Thyroid gland (tissue), 4 donors: Measurements from ENCODE around the gene SEC14L2. TPM values are rescaled to one million over a fixed set of nuclear protein-coding genes. Genes with fewer than 3 reads are reported as not detected.

Experiments used
- DNase-seq, 2 donors: peaks; one replicate each; pipeline ENCODE4 v3.0.0-alpha.2; 2019
- H3K27ac ChIP-seq, 3 donors: fragments of 200-600 bp; sonication (generic); 1 replicate in 2 of 3; 2 replicates in 1 of 3; pipeline ENCODE4 v1.5.1; 2016 to 2019; ENCODE audit warnings: mild to moderate bottlenecking in 1 of 3, moderate library complexity in 1 of 3
- H3K27me3 ChIP-seq: fragments of 200-600 bp; sonication (generic); one replicate; pipeline ENCODE4 v1.5.1; 2019
- H3K36me3 ChIP-seq, 2 donors: fragments of 200-600 bp; sonication (generic); one replicate each; pipeline ENCODE4 v1.5.1; 2016 to 2019
- H3K4me1 ChIP-seq, 2 donors: fragments of 200-600 bp; sonication (generic); one replicate each; pipeline ENCODE4 v1.5.1; 2017 to 2019
- H3K4me3 ChIP-seq, 3 donors: fragments of 200-600 bp; sonication (generic); replicated peaks in 1 of 3; 1 replicate in 2 of 3; 2 replicates in 1 of 3; pipeline ENCODE4 v1.5.1; 2016; ENCODE audit warnings: mild to moderate bottlenecking in 1 of 3
- H3K9me3 ChIP-seq: fragments of 200-600 bp; sonication (generic); one replicate; pipeline ENCODE4 v1.5.1; 2017
- CTCF ChIP-seq, 6 experiments: fragments of 200-600 bp in 3 of 6; fragments of 450-650 bp in 3 of 6; sonication (generic) in 3 of 6; IDR thresholded peaks; one replicate each; pipeline ENCODE4 v1.5.1; 2016 to 2019; ENCODE audit warnings: antibody characterized with exemption in 6 of 6, mild to moderate bottlenecking in 2 of 6, inconsistent platforms in 1 of 6, moderate library complexity in 1 of 6
- POLR2A ChIP-seq, 2 donors: fragments of 450-650 bp; IDR thresholded peaks; one replicate each; pipeline ENCODE4 v1.6.1; 2017; ENCODE audit warnings: antibody characterized with exemption in 2 of 2, mild to moderate bottlenecking in 2 of 2, moderate library complexity in 1 of 2
- WGBS, 2 donors: methylation state at CpG; one replicate each; pipeline ENCODE4 v1.1.5; 2017; 5-methylcytosine and 5-hydroxymethylcytosine counted together
- intact Hi-C: fragments of 100-400 bp; cut with DNase I; formaldehyde crosslinking; loops from one replicate; pipeline ENCODE4 v1.15.1; 2023
- total RNA-seq, 4 donors: library from RNA; depleted of rRNA; stranded (reverse); fragments of >200 nt; gene quantifications; one replicate each; pipeline ENCODE4 v1.2.3, GENCODE V29; 2016

The SEC14L2 gene
- total RNA-seq, 4 donors from 2014 or later = 26.6 to 59.1 (median 30.4) TPM

DNA sequence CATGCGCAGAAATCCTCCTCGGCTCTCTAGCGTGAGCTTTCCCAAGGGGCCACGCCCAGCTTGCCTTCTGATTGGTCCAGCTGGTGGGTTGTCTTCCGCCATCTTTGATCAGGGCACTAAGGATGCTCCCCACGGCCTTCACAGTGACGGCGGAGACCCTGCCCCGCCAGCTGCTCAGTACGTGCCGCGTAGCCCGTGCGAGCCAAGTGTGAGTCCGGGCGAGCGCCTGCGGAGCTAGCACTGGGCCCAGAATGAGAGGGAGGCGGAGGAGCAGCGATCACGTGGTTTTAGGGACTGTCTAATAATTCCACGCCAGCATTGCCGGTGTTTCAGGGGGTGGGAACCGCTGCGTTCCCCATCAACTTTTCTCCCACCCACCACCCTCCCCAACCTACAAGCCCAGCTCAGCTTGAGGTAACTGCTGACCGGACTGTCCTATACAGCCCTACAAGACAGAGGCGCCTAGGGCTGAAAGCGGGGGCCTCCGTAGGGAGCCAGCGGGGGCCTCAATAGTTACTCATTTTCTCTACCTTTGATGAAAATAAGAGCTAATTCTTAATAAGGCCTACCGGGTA, 27.2 kb downstream of the SEC14L2 start:
- no peaks in the 10 kb centered on the region for H3K27me3 ChIP-seq
- H3K4me3 ChIP-seq = peak overlapping the region in 2 of 3 donors; percentile 9 to 52
- WGBS, 2 donors = 2 to 3% methylated on average over 19 to 31 of the region's 31 CpGs
- no peaks in the 10 kb centered on the region for H3K36me3 ChIP-seq
- TF ChIP-seq POLR2A (IDR thresholded peaks at IDR 0.05) (peak in 1 of 2 donors; percentile 57), CTCF (IDR thresholded peaks at IDR 0.05) (no peak)
- intact Hi-C loops = no loop called here
- no peaks in the 10 kb centered on the region for H3K9me3 ChIP-seq
- peak; percentile 99 for DNase-seq
- H3K27ac ChIP-seq = peak overlapping the region; percentile 92 to 98 (median 97)
- peaks cover 26 to 47% of the 10 kb centered on the region in 2 donors for H3K4me1 ChIP-seq

DNA sequence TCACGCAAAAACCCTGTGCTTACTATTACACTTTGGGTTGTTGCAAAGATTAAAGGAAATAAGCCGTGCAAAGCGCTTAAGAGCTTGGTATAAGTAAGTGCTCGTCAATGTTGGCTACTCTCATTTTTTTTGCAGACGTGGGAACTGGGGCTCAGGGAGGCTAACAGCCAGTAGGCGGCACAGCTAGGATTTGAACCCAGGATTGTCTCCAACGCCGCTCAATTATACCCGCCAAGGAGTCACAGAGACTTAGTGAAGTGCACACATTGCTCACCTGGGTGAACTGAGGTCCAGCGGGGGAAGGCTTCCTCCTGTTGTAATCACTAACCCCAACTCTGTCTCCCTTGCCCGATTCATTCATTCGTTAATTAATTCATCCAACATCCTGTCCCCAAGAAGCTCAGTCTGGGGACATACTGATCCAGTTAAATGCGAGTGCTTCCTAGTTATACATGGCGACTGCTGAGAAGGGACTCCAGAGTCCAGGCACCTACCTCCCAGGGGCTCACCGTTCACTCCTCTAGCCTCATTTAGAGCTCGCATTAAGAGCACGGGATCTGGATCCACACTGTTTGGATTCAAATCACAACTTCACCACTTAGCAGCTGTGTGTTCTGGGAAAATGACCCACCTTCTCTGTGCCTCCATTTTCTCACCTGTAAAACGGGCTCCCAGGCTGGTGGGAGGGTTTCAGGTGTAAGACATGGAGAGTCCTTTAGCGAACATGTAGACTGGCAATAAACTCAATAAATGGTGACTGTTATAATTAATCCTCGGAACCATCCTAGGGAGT, 27.9 kb downstream of the SEC14L2 start:
- Histone ChIP-seq H3K36me3 (no peaks in the 10 kb centered on the region), H3K27ac (peak overlapping the region; percentile 34 to 97 (median 92)), H3K4me3 (peak overlapping the region in 2 of 3 donors; percentile 9 to 62), H3K4me1 (peaks cover 26 to 47% of the 10 kb centered on the region in 2 donors), H3K27me3 (no peaks in the 10 kb centered on the region), H3K9me3 (no peaks in the 10 kb centered on the region)
- intact Hi-C loops = loop anchor here (5.0 kb wide), 1 partner anchor 32 kb away; no protein-coding TSS in a partner anchor
- 33 to 42% methylated on average over 20 of the region's 20 CpGs for WGBS, 2 donors
- DNase-seq = peak in 1 of 2 donors; percentile 15
- TF ChIP-seq POLR2A (IDR thresholded peaks at IDR 0.05) (no peak), CTCF (IDR thresholded peaks at IDR 0.05) (no peak)

- peaks cover 26 to 47% of the 10 kb centered on the region in 2 donors for H3K4me1 ChIP-seq
- no peaks in the 10 kb centered on the region for H3K36me3 ChIP-seq
- no peaks in the 10 kb centered on the region for H3K9me3 ChIP-seq
- H3K4me3 ChIP-seq = peak overlapping the region; percentile 36 to 82 (median 62)
- H3K27ac ChIP-seq = peak overlapping the region; percentile 71 to 86 (median 78)
- peak in 1 of 2 donors; percentile 14 for DNase-seq
- TF ChIP-seq CTCF (IDR thresholded peaks at IDR 0.05) = no peak
- intact Hi-C loops = loop anchor here (5.0 kb wide), 1 partner anchor 33 kb away; no protein-coding TSS in a partner anchor
- no peaks in the 10 kb centered on the region for H3K27me3 ChIP-seq
- 9% methylated on average over 9 of the region's 9 CpGs for WGBS, 2 donors
Observed at GRCh38 chr22:30425327-30425615, 28.5 kb downstream of the SEC14L2 start.

DNA sequence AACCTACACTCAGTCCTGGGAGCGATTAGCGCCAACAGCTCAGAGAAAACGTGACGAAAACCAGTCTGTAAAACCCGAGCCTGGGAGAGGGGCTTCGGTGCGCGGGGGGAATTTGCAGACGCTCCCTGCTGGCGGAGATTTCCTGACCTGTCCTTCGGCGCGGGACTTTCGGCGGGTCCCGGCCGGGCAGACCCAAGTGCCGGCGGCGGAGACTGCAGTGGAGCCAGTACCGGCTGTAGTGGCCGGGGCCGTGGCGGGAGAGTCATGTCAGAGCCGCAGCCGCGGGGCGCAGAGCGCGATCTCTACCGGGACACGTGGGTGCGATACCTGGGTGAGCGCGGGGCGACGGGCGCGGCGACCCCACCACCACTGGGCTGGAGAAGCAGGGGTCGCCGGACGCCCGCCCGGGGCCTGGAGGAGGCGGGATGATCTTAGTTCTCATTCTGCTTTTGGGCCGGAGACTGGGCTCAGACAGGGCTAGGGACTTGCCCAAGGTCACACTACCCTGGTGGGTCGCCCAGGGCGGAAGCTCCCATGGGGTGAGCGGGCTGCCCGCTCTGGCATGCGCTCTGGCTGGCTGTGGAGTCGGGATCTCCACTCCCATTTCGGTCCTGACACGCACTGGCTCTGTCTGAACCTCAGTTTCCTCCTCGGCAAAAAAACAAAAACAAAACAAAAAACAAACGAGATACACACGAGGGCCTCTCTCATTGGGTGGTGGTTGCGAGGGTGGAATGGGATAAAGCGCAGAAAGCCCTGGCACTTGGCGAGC, 29.0 kb downstream of the SEC14L2 start, which contains the start of gene MTFP1:
Gene MTFP1 (plus strand): TSS at position 153 of the 772 bp plus-strand sequence. CDS start 112 bp downstream, at position 265.
- Histone ChIP-seq H3K27me3 (no peaks in the 10 kb centered on the region), H3K4me3 (peak within 1 kb of the TSS; percentile 36 to 82 (median 62)), H3K36me3 (no peaks in the 10 kb centered on the region), H3K4me1 (peaks cover 26 to 42% of the 10 kb centered on the region in 2 donors), H3K27ac (peak within 1 kb of the TSS; percentile 71 to 97 (median 86)), H3K9me3 (no peaks in the 10 kb centered on the region)
- 1 to 2% methylated on average over 34 to 45 of the region's 61 CpGs for WGBS, 2 donors
- DNase-seq = peak; percentile 74 to 75
- TF ChIP-seq POLR2A (IDR thresholded peaks at IDR 0.05) (peak in 1 of 2 donors; percentile 29), CTCF (IDR thresholded peaks at IDR 0.05) (no peak)
- intact Hi-C loops = loop anchor here (5.0 kb wide), 1 partner anchor 34 kb away; no protein-coding TSS in a partner anchor
